ENCODE measurements around the gene ADAMTSL2.

ADAMTSL2 gene

GRCh38 chr9:133493845-133494540 is 40.5 kb upstream of the ADAMTSL2 start:
- no peak overlapping the region for H3K4ac ChIP-seq (ENCODE audit: low read depth in 1 of 2, low read length in 2 of 2)
- WGBS = 93% methylated on average over 23 of the region's 23 CpGs
- H3K27ac ChIP-seq (ENCODE audit: low read length, poor library complexity, severe bottlenecking) = no peak overlapping the region
- H3K9me3 ChIP-seq (ENCODE audit: control insufficient read depth, low read length) = no peaks in the 10 kb centered on the region
- no peak overlapping the region for H3K4me3 ChIP-seq (ENCODE audit: insufficient read depth in 1 of 2, low read depth in 1 of 2, low read length in 2 of 2)
- no peak overlapping the region for H2AFZ ChIP-seq (ENCODE audit: low read depth, low read length)
- no peak overlapping the region for H2BK12ac ChIP-seq (ENCODE audit: low read length in 2 of 2)
- no peak overlapping the region for H3K4me2 ChIP-seq (ENCODE audit: low read length, poor library complexity, severe bottlenecking)
- DNase-seq = no peak
- H3K79me1 ChIP-seq (replicated peaks; ENCODE audit: low read length, poor library complexity, severe bottlenecking) = no peaks in the 10 kb centered on the region
- H3K23ac ChIP-seq (ENCODE audit: low read length in 2 of 2) = no peak overlapping the region
- H3K27me3 ChIP-seq (ENCODE audit: control insufficient read depth in 1 of 2, insufficient read depth in 1 of 2, low read length in 2 of 2) = peaks cover 27 to 78% of the 10 kb centered on the region in 2 experiments
- no peak overlapping the region for H4K8ac ChIP-seq (ENCODE audit: low read length)
- H3K18ac ChIP-seq (ENCODE audit: low read depth in 1 of 2, low read length in 2 of 2) = no peak overlapping the region
- no peak overlapping the region for H2BK5ac ChIP-seq (ENCODE audit: low read depth, low read length, poor library complexity, severe bottlenecking)
- H3K14ac ChIP-seq (ENCODE audit: low read length in 2 of 2) = no peak overlapping the region
- H4K91ac ChIP-seq (ENCODE audit: low read length) = no peak overlapping the region
- no peak overlapping the region for H2AK5ac ChIP-seq (ENCODE audit: low read length, severe bottlenecking)
- peaks cover 0 to 4% of the 10 kb centered on the region in 2 experiments for H3K36me3 ChIP-seq (ENCODE audit: control insufficient read depth in 1 of 2, insufficient read depth in 2 of 2, low read depth in 1 of 2, low read length in 2 of 2)
- H3K4me1 ChIP-seq (ENCODE audit: control insufficient read depth, insufficient read depth, low read depth, low read length) = peaks cover 22% of the 10 kb centered on the region
- no peak overlapping the region for H2BK120ac ChIP-seq (ENCODE audit: low read depth, low read length)
- no peak overlapping the region for H3K9ac ChIP-seq (ENCODE audit: low read length)
- no peak overlapping the region for H2BK15ac ChIP-seq (ENCODE audit: low read depth, poor library complexity, severe bottlenecking)

- DNase-seq = no peak
- H3K27ac ChIP-seq (ENCODE audit: low read length, poor library complexity, severe bottlenecking) = no peak overlapping the region
- no peak overlapping the region for H3K9ac ChIP-seq (ENCODE audit: low read length)
- H4K8ac ChIP-seq (ENCODE audit: low read length) = no peak overlapping the region
- H2BK12ac ChIP-seq (ENCODE audit: low read length in 2 of 2) = no peak overlapping the region
- H3K27me3 ChIP-seq (ENCODE audit: control insufficient read depth in 1 of 2, insufficient read depth in 1 of 2, low read length in 2 of 2) = peaks cover 34 to 80% of the 10 kb centered on the region in 2 experiments
- H3K4me3 ChIP-seq (ENCODE audit: insufficient read depth in 1 of 2, low read depth in 1 of 2, low read length in 2 of 2) = no peak overlapping the region
- no peak overlapping the region for H2BK120ac ChIP-seq (ENCODE audit: low read depth, low read length)
- H3K14ac ChIP-seq (ENCODE audit: low read length in 2 of 2) = no peak overlapping the region
- peaks cover 14% of the 10 kb centered on the region for H3K4me1 ChIP-seq (ENCODE audit: control insufficient read depth, insufficient read depth, low read depth, low read length)
- H3K18ac ChIP-seq (ENCODE audit: low read depth in 1 of 2, low read length in 2 of 2) = no peak overlapping the region
- H2AFZ ChIP-seq (ENCODE audit: low read depth, low read length) = no peak overlapping the region
- no peak overlapping the region for H3K4ac ChIP-seq (ENCODE audit: low read depth in 1 of 2, low read length in 2 of 2)
- no peak overlapping the region for H4K91ac ChIP-seq (ENCODE audit: low read length)
- H2BK5ac ChIP-seq (ENCODE audit: low read depth, low read length, poor library complexity, severe bottlenecking) = no peak overlapping the region
- H3K79me1 ChIP-seq (replicated peaks; ENCODE audit: low read length, poor library complexity, severe bottlenecking) = no peaks in the 10 kb centered on the region
- no peaks in the 10 kb centered on the region for H3K9me3 ChIP-seq (ENCODE audit: control insufficient read depth, low read length)
- WGBS = 87% methylated on average over 24 of the region's 24 CpGs
- no peak overlapping the region for H2AK5ac ChIP-seq (ENCODE audit: low read length, severe bottlenecking)
- peak overlapping the region; percentile 18 for H2BK15ac ChIP-seq (ENCODE audit: low read depth, poor library complexity, severe bottlenecking)
- H3K4me2 ChIP-seq (ENCODE audit: low read length, poor library complexity, severe bottlenecking) = no peak overlapping the region
- H3K23ac ChIP-seq (ENCODE audit: low read length in 2 of 2) = no peak overlapping the region
- H3K36me3 ChIP-seq (ENCODE audit: control insufficient read depth in 1 of 2, insufficient read depth in 2 of 2, low read depth in 1 of 2, low read length in 2 of 2) = peaks cover 0 to 4% of the 10 kb centered on the region in 2 experiments
Measured at GRCh38 chr9:133494636-133495326, 39.7 kb upstream of the ADAMTSL2 start.

DNA sequence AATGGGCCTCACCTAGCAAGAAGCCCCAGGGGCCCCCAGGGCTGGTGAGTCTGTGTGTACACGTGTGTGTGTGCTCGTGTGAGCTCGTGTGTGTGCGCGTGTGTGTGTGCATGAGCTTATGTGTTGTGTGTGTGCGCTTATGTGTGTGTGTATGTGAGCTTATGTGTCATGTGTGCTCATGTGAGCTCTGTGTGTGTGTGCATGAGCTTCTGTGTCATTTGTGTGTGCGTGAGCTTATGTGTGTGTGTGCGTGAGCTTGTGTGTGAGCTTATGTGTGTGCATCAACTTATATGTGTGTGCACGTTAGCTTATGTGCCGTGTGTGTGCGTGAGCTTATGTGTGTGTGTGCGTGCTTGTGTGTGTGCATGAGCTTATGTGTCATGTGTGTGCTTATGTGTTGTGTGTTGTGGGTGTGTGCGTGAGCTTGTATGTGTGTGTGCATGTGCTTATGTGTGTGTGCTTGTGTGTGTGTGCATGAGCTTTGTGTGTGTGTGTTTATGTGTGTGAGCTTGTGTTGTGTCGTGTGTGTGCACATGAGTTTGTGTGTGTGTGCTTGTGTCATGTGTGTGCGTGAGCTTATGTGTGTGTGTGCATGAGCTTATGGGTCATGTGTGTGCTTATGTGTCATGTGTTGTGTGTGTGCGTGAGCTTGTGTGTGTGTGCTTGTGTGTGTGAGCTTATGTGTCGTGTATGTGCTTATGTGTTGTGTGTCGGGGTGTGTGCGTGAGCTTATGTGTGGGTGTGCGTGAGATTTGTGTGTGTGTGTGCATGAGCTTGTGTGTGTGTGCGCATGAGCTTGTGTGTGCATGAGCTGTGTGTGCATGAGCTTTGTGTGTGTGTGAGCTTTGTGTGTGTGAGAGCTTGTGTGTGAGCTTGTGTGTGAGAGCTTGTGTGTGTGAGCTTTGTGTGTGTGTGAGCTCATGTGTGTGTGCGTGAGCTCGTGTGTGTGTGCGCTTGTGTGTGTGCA is 38.9 kb upstream of the ADAMTSL2 start:
- Histone ChIP-seq H3K4me2 (ENCODE audit: low read length, poor library complexity, severe bottlenecking) (no peak overlapping the region), H3K9ac (ENCODE audit: low read length) (no peak overlapping the region), H3K36me3 (ENCODE audit: control insufficient read depth in 1 of 2, insufficient read depth in 2 of 2, low read depth in 1 of 2, low read length in 2 of 2) (peaks cover 0 to 4% of the 10 kb centered on the region in 2 experiments), H2BK15ac (ENCODE audit: low read depth, poor library complexity, severe bottlenecking) (no peak overlapping the region), H2AFZ (ENCODE audit: low read depth, low read length) (no peak overlapping the region), H3K9me3 (ENCODE audit: control insufficient read depth, low read length) (no peaks in the 10 kb centered on the region), H3K4me3 (ENCODE audit: insufficient read depth in 1 of 2, low read depth in 1 of 2, low read length in 2 of 2) (peak overlapping the region in 1 of 2 experiments; percentile 14), H3K27ac (ENCODE audit: low read length, poor library complexity, severe bottlenecking) (no peak overlapping the region), H2AK5ac (ENCODE audit: low read length, severe bottlenecking) (no peak overlapping the region), H2BK5ac (ENCODE audit: low read depth, low read length, poor library complexity, severe bottlenecking) (no peak overlapping the region), H2BK12ac (ENCODE audit: low read length in 2 of 2) (no peak overlapping the region), H3K14ac (ENCODE audit: low read length in 2 of 2) (peak overlapping the region in 1 of 2 experiments; percentile 84), H4K8ac (ENCODE audit: low read length) (no peak overlapping the region), H3K27me3 (ENCODE audit: control insufficient read depth in 1 of 2, insufficient read depth in 1 of 2, low read length in 2 of 2) (peaks cover 38 to 76% of the 10 kb centered on the region in 2 experiments), H2BK120ac (ENCODE audit: low read depth, low read length) (no peak overlapping the region), H4K91ac (ENCODE audit: low read length) (no peak overlapping the region), H3K4me1 (ENCODE audit: control insufficient read depth, insufficient read depth, low read depth, low read length) (peaks cover 14% of the 10 kb centered on the region), H3K4ac (ENCODE audit: low read depth in 1 of 2, low read length in 2 of 2) (no peak overlapping the region), H3K18ac (ENCODE audit: low read depth in 1 of 2, low read length in 2 of 2) (no peak overlapping the region), H3K23ac (ENCODE audit: low read length in 2 of 2) (no peak overlapping the region), H3K79me1 (replicated peaks; ENCODE audit: low read length, poor library complexity, severe bottlenecking) (no peaks in the 10 kb centered on the region)
- no peak for DNase-seq
- WGBS = 94% methylated on average over 24 of the region's 24 CpGs
